ENCODE measurements around the gene TMEM89.

Gene TMEM89

DNA sequence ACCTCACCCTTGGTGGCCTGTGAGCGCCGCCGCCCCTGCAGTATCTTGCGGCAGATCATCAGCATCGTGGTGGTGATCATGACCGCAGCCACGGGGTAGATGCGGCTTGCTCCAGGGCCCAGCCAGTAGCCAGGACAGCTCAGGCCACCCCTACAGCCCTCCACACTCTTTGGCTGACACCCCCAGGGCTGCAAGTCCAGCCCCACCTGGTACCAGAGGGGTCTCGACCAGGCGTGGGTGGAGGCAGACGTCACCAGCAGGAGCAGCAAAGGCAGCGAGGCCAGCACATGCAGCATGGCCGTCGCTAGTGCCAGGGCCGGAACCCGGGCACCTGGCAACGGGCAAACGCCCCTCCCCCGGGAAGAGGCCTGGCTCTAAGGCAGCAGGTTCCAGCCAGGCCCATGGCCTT, at the start of gene TMEM89:
Gene TMEM89, minus strand, starts transcription at position 309 of the 409 bp plus-strand sequence. Its CDS starts 13 bp downstream, at position 296.
- no peak for DNase-seq

- no peak for DNase-seq
Observed at GRCh38 chr3:48664929-48665328, 43.4 kb upstream of the TMEM89 start.

GRCh38 chr3:48664313-48664644, 42.7 kb upstream of the TMEM89 start:
- no peak for DNase-seq

DNA sequence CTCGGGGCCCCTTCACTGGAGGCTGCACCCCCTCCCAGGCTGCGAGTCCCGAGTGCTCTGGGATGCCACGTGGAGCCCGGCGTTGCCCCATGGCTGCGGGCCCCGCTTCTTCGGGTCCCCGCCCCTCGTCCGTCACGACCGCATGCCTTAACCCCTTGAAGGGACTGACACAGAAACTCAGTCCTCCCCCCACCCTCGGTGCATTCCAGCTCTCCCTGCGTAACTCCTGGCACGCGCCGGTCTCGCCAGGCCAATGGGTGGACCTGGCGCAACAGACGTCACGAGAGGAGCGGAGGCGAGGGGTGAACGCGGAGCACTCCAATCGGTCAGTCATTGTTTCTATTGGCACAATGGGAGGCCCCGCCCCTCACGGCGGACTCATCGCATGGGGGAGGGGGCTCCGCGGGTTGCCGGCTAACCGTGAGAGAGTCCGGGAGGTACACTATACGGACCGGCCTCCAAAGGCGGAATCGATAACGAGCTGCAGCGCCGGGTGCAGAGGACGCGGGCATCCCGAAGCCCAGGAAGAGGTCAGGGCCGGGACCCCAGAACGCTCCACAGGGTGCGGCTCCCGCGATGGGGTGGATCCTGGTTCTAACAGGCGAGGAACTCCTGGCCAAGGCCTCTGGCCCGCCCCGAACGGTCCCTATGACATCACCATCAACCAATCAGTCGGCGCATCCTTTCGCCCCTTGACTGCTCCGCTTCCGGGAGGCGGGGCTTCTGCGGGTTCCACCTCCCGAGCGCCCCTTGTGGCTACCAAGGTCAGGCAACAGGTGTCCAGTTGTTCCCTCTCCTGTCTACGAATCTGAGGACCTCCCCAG, 42.1 kb upstream of the TMEM89 start:
- DNase-seq = peak; percentile 87

DNA sequence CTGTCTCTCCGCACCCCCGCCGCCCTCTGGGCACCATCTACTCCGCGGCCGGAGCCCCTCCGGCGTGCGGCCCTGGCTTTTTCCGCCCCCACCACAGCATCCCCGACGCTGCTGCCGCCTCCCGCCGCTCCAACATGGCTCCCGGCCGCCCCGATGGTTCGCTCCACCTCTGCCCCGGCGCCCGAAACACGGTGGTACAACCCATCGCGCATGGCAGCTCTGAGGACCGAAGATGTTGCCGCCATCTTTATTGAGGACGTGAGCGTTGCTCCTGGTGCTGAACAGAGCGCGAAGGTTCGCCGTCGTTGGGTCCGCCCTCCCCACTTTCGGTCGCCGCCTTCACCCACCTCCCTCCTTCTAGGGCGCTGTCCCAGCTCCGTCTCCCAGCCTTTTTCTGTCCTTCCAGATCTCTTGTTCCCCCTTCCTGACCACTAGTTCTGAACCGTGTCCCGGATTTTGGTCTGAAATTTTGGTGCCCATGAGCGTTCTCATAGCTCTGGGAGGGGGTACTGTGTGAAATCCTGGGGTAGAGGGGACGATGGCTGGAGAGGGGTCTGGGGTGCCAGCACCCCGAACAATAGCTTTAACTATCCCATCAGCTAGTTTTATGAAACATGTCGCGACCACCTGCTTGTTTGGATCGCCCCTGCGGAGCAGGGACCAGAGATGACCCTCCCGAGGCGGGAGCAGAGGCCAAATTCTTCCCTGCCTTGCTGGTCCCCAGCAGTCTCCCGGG, 41.4 kb upstream of the TMEM89 start, which contains the start of gene CELSR3:
Gene CELSR3, minus strand, starts transcription at position 134 of the 736 bp plus-strand sequence. CDS start 252 bp downstream, outside the sequence.
- peak; percentile 70 for DNase-seq

GRCh38 chr3:48662145-48662752, 40.7 kb upstream of the TMEM89 start:
- no peak for DNase-seq

DNA sequence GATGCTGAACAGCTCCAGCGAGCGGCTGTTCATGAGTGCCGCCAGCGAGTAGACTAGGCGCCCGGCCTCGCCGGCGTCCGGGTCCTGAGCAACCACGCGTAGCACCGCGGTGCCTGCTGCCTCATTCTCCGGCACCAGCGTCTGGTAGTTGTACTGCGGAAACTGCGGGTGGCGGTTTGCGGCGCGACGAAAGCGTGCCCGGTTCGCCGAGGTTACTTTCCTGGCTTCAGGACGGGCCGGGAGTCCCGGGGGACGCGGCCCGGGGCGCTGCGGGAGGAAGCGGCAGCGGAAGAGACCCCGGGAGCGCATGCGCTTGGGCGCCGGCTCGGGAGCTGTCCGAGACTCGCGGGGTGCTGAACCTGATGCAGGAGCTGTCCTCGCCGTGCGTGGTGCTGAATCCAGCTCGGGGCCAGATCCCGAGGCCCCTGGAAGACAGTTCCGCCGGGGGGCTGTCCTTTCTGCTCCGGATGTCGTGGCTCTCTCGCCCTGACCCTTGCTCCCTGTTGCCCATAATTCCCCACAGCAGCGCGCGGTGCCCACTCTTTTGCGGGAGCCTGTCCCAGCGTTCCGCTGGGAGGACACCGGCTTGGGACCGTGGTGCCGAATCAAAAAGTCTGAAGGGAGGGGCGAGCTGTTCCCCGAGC, 40.1 kb upstream of the TMEM89 start:
- DNase-seq = no peak

DNA sequence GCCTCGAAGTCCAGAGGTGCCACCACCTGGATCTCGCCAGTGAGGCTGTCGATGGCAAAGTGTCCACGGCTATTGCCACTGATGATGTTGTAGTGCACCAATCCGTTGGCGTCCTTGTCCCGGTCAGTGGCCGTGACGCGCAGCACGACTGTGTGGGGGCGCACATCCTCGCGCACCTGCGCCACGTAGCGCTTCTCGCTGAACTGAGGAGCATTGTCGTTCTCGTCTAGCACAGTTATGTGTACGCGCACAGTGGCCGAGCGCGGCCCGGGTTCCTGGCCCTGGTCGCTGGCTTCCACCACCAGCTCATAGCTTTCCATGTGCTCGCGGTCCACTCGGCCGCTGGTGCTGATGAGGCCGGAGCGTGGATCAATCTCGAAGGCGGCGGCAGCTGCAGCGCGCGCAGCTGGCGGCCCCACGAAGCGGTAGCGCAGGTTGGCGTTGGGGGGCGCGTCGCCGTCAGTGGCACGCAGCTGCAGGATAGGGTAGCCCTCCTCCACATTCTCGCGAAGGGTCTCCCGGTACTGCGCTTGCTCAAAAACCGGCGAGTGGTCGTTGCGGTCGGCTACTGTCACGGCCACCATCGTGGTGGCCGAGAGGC, 39.3 kb upstream of the TMEM89 start:
- DNase-seq = no peak

GRCh38 chr3:48656841-48657281, 35.3 kb upstream of the TMEM89 start:
- no peak for DNase-seq

- no peak for DNase-seq
Observed at GRCh38 chr3:48656061-48656840, 34.7 kb upstream of the TMEM89 start.

DNA sequence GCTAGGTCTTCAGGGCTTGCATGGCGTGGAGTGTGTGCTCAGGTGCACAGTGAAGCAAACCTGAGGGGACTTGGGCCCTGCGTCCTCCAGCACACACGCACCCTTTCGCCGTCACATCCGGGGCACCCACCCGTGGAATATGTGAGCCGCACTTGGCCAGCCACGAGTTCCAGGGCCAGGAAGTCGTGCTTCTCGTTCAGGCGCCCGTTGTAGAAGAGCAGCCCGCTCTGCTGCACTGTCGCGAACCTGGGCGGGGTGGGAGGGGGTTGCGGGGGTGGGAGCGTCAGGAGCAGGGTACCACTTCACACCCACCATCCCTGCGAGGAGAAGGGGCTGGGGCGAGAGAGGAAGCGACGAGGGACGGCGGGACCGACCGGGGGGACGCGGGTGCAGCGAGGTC, 34.0 kb upstream of the TMEM89 start:
- DNase-seq = no peak

DNA sequence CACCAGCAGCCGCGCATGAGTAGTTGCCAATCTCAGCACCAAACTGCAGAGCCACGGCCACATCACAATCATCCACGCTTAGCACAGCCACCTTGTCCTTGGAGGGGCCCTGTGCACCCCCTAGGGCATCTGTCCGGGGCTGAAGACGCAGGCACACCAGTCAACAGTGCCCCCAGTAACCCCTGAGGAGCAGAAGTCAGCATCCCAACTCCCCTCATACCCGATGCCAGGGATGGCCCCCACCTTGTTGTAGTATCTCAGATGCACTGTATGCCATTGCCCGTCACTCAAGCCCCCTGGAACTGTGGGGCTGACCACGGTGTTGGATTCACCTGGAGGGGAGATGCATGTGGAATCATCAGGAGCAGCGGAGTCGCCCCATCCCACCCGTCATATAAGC, 33.5 kb upstream of the TMEM89 start:
- DNase-seq = no peak

DNA sequence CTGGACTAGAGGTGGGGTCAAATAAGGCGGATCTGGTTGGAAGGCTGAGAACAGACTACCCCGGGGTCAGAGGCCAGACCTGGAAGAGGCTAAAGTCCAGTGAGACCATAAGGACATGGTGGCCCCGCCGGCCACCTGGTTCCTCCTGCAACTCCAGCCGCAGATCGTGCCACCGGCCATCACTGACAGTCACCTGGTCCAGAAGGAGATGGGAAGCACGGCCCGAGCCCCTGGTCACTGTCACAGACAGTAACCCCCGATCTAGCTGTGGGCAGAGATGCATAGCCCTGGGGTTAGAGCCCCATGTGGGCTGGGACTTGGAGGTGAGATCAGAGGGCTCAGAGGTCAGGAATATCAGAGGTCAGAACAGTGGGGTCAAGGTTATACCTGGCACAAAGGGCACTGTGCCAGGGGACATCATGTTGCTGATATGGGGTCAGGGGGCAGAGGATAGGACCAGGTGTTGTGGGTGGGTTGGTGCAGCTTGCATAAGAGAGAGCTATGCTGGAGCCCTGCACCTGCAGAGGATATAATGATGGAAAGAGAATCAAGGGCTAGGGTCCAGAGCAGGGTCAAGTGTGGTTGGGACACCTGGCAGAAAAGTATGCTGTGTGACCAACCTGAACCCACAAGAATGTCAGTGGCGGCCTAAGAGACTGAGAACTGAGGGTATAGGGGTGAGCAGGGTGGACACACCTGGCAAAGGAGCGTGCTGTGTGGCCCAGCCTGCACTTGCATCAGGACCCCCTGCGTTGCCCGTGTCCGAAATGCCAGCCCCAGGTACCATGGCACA, 31.6 kb upstream of the TMEM89 start:
- no peak for DNase-seq

DNA sequence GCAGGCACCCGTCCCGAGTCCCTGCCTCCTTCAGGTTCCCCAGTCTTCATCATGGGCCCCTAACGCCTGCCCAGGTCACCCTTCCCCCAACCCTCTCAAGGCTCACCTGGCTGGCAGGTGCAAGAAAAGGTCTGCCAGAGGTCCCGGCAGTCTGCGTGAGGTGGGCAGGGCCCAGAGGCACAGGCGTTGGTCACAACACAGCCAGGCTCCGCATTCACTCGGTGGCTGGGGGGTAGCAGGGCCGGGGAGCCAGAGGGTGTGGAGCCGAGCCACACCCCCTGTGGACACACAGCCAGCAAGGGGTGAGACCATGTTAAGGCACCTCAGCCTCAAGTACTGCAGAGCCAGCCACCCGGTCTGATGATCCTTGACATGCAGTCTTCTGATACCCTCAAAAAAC, 30.2 kb upstream of the TMEM89 start:
- DNase-seq = no peak

- DNase-seq = no peak
Observed at GRCh38 chr3:48650723-48651122, 29.2 kb upstream of the TMEM89 start.

GRCh38 chr3:48648188-48648850, 26.8 kb upstream of the TMEM89 start:
- no peak for DNase-seq

DNA sequence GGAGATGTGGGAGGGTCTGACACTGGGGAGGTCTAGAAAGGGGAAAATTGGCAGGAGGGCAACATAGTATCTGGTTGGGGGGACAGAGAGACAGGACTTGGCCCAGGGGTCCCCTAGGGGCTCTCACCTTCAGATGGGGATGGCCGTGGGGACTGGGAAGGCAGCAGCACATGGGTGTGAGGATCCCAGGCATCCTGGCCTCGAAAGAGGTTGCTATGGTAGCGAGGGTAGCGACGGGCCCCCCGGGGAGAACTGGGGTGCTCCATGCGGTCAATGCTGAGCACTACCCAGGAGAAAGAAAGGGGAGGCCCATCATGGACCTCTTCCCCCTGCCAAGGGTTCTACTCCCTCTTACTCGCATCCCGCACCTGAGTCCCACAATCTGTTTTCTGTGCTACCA, 26.1 kb upstream of the TMEM89 start:
- no peak for DNase-seq

- no peak for DNase-seq
Observed at GRCh38 chr3:48644898-48645760, 23.6 kb upstream of the TMEM89 start.

GRCh38 chr3:48642605-48643004, 21.0 kb upstream of the TMEM89 start:
- no peak for DNase-seq

DNA sequence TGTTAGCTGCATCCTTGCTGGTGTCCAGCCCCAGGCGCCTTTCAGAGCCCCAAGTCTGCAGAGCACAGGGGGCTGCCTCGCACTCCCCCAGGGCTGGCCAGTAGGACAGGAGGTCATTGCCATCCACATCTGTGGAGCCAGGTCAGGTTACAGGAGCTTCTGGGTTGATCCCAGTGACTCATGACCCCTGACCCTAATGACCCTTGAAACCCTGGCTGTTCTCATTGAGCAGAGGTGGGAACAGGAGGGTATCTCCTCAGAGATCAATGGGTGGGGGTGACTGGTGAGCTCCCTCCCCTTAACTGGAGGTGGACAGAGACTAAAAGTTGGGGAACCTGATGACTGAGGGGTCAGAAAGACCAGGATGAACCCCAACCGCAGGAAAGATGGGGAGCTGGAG, 19.8 kb upstream of the TMEM89 start:
- no peak for DNase-seq

Measured in DMS153 (cell line).